Activated CD8-positive, alpha-beta memory T cell treated with anti-CD3 and anti-CD28 coated beads, Interleukin-2, amount 10 ng/mL, durations not matched to agents 7 days and 5 days (primary cell): ENCODE measurements around the gene CKMT2. TPM values are rescaled to one million over a fixed set of nuclear protein-coding genes. Genes with fewer than 3 reads are reported as not detected.

Source experiments
- ATAC-seq: fragments of 150-1000 bp; cut with Tn5 transposase; one replicate; pipeline ENCODE4 v1.10.0; 2021; ENCODE audit warnings: moderate library complexity
- CTCF ChIA-PET: fragments of 350-600 bp; sonication (Branson Sonifier 250); formaldehyde crosslinking; loops from one replicate; lab custom pipeline; 2021; ENCODE audit warnings: antibody characterized with exemption; lab: Charles Lee
- DNase-seq: peaks from one replicate; pipeline ENCODE4 v3.0.0-alpha.2; 2020
- H3K27ac Mint-ChIP-seq: one replicate; pipeline ENCODE4 v1.8.0; 2021; ENCODE audit warnings: mild to moderate bottlenecking, mixed read lengths
- H3K27me3 Mint-ChIP-seq: one replicate; pipeline ENCODE4 v1.8.0; 2021; ENCODE audit warnings: mixed read lengths
- H3K36me3 Mint-ChIP-seq: one replicate; pipeline ENCODE4 v1.8.0; 2021; ENCODE audit warnings: mild to moderate bottlenecking, mixed read lengths
- H3K4me1 Mint-ChIP-seq: one replicate; pipeline ENCODE4 v1.8.0; 2021; ENCODE audit warnings: mixed read lengths
- H3K4me3 Mint-ChIP-seq: one replicate; pipeline ENCODE4 v1.8.0; 2021; ENCODE audit warnings: mild to moderate bottlenecking, moderate library complexity, mixed read lengths
- H3K9me3 Mint-ChIP-seq: one replicate; pipeline ENCODE4 v1.8.0; 2022; ENCODE audit warnings: low read depth, mixed read lengths
- total RNA-seq, 2 experiments: library from RNA; stranded (reverse); gene quantifications; one replicate each; pipeline ENCODE4 v1.2.3, GENCODE V29; 2021

The CKMT2 gene
- total RNA-seq, 2 experiments from 2014 or later = not detected

GRCh38 chr5:81226949-81227348 lies 6.2 kb upstream of the CKMT2 start:
- Mint-ChIP-seq H3K27ac (no peak overlapping the region), H3K27me3 (no peaks in the 10 kb centered on the region), H3K9me3 (no peaks in the 10 kb centered on the region), H3K4me3 (no peak overlapping the region), H3K4me1 (peaks cover 4% of the 10 kb centered on the region), H3K36me3 (no peaks in the 10 kb centered on the region)
- CTCF ChIA-PET = no interaction called here
- no peak for ATAC-seq
- no peak for DNase-seq

- no peaks in the 10 kb centered on the region for H3K36me3 Mint-ChIP-seq
- CTCF ChIA-PET = no interaction called here
- ATAC-seq (no peak), DNase-seq (no peak)
- H3K27me3 Mint-ChIP-seq = no peaks in the 10 kb centered on the region
- no peaks in the 10 kb centered on the region for H3K9me3 Mint-ChIP-seq
- no peak overlapping the region for H3K27ac Mint-ChIP-seq
- H3K4me3 Mint-ChIP-seq = no peak overlapping the region
- H3K4me1 Mint-ChIP-seq = peaks cover 4% of the 10 kb centered on the region
These were observed 5.0 kb upstream of the CKMT2 start for GRCh38 chr5:81228084-81228483.

DNA sequence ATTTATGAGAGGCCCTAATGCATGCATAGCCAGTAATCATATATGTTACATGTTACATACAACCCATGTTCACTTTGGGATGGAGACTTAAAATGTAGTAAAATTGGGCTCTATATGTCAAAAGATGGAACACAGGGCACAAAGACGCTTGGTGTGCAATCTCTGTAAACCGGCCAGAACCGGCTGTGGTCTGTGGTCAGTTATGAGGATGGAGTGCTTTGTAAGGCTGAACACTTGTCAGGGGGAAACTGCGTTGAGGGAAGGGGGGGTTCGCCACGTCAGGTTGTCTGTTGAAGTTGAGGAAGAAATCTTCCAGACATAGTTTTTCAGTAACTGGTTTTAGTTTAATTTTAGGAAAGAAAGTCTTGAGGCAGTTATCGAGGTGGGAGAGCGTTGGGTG lies 2.7 kb upstream of the CKMT2 start:
- no peak for DNase-seq
- no peak for ATAC-seq
- no peaks in the 10 kb centered on the region for H3K27me3 Mint-ChIP-seq
- H3K36me3 Mint-ChIP-seq = no peaks in the 10 kb centered on the region
- no peaks in the 10 kb centered on the region for H3K9me3 Mint-ChIP-seq
- no peak overlapping the region for H3K4me3 Mint-ChIP-seq
- CTCF ChIA-PET = no interaction called here
- no peak overlapping the region for H3K27ac Mint-ChIP-seq
- peaks cover 12% of the 10 kb centered on the region for H3K4me1 Mint-ChIP-seq

DNA sequence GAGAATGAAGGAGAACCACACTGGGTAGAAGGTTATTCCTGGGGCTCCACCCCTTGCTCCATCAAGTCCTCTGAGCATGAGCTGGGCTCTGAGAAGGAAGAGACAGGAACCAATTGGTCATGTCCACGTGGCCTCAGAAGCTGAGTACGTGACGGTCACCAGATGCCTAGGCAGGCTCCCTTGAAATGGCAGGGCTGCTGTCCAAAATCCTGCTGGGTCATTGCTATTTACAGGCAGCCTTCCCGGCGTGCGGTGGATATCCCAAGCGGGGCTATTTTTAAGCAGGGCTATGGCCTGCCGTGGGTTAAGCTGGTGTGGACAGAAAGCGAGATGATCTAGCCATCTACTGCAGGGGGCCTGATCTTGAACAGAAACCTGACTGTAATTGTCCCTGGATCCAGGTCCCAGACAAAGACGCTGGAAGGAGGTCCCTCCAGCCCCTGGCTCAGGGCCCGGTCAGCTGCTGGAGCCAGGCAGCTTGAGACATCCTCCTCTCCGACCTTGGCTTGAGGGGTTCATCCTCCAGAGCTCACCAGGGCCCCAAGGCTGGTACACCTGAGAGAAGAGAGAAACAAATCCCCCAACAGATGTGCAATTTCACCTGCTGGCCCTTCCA lies 550 bp upstream of the CKMT2 start:
- ATAC-seq (no peak), DNase-seq (no peak)
- no peaks in the 10 kb centered on the region for H3K27me3 Mint-ChIP-seq
- H3K4me3 Mint-ChIP-seq = no peak overlapping the region
- H3K4me1 Mint-ChIP-seq = peaks cover 12% of the 10 kb centered on the region
- CTCF ChIA-PET = no interaction called here
- H3K9me3 Mint-ChIP-seq = no peaks in the 10 kb centered on the region
- no peak overlapping the region for H3K27ac Mint-ChIP-seq
- H3K36me3 Mint-ChIP-seq = no peaks in the 10 kb centered on the region

GRCh38 chr5:81234299-81234698 lies 1.2 kb downstream of the CKMT2 start:
- no peak overlapping the region for H3K27ac Mint-ChIP-seq
- no peak for ATAC-seq
- CTCF ChIA-PET = no interaction called here
- H3K36me3 Mint-ChIP-seq = no peaks in the 10 kb centered on the region
- no peaks in the 10 kb centered on the region for H3K27me3 Mint-ChIP-seq
- H3K9me3 Mint-ChIP-seq = no peaks in the 10 kb centered on the region
- no peak for DNase-seq
- no peak overlapping the region for H3K4me3 Mint-ChIP-seq
- peaks cover 12% of the 10 kb centered on the region for H3K4me1 Mint-ChIP-seq

GRCh38 chr5:81234801-81235200 lies 1.7 kb downstream of the CKMT2 start:
- no peak overlapping the region for H3K27ac Mint-ChIP-seq
- CTCF ChIA-PET = no interaction called here
- H3K9me3 Mint-ChIP-seq = no peaks in the 10 kb centered on the region
- ATAC-seq = no peak
- peaks cover 12% of the 10 kb centered on the region for H3K4me1 Mint-ChIP-seq
- no peaks in the 10 kb centered on the region for H3K36me3 Mint-ChIP-seq
- no peak overlapping the region for H3K4me3 Mint-ChIP-seq
- no peaks in the 10 kb centered on the region for H3K27me3 Mint-ChIP-seq
- no peak for DNase-seq

DNA sequence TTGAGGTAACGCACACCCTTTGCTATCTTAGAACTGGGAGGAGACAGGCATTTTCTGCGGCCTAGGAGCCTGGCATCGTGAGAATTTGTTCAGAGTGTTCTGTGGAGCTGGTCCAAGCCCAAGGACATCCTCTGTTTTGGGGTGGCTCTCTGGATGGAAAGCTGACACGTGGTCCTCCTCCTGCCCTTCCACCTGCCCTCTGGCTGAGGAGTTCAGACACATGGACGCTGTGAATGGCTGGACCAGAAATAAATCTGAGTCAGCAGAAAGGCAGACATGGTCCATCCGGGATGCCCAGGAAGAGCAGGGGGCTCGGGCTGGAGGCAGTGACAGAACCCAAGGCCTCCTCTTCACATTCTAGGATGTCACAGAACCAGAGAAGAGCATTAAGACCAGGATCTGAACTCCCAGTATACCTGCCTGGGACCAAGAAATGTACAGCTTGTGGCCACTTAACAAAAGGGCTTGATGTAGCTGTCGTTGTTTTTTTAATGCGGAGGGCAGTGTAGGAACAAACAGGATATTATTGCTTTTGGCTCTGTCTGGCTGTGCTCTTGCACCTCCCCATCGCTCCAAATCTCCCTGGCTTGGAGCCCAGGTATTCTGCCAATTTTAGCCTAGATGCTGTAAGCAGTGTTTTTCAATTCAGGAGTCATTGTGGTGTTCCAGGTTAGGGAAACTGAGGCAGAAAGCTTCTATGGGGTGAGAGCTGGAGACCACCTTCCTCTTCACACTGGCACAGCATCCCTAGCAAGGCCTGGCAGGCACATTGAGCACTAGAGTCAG lies 2.4 kb downstream of the CKMT2 start:
- no peak for ATAC-seq
- H3K4me1 Mint-ChIP-seq = peaks cover 10% of the 10 kb centered on the region
- CTCF ChIA-PET = no interaction called here
- no peaks in the 10 kb centered on the region for H3K9me3 Mint-ChIP-seq
- no peak for DNase-seq
- H3K36me3 Mint-ChIP-seq = no peaks in the 10 kb centered on the region
- no peak overlapping the region for H3K4me3 Mint-ChIP-seq
- no peak overlapping the region for H3K27ac Mint-ChIP-seq
- H3K27me3 Mint-ChIP-seq = no peaks in the 10 kb centered on the region

DNA sequence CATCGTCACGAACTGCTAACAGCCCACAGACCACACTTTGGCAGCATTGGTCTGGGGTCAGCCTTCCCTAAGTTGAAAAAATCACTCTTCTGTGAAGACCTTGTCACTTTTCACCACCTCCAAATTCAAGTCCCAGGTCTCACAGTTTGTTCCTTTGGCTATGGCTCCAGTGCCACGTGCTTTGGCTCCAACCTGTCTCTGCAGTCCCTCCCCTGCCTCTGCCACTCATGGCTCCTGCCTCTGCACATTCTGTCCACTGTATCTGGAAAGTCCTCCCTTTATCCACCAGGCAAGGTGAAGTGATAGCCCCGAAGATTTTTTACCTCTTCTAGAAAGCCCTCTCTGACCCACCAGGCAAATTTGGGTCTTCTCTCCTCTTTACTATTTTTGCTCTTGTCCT lies 5.3 kb downstream of the CKMT2 start:
- H3K36me3 Mint-ChIP-seq = no peaks in the 10 kb centered on the region
- ATAC-seq = no peak
- H3K4me3 Mint-ChIP-seq = no peak overlapping the region
- CTCF ChIA-PET = interaction anchor here (1.2 kb wide), 1 partner anchor 15 kb away, joined by 3 read pairs; no protein-coding TSS in a partner anchor
- H3K27me3 Mint-ChIP-seq = no peaks in the 10 kb centered on the region
- no peak for DNase-seq
- H3K9me3 Mint-ChIP-seq = no peaks in the 10 kb centered on the region
- H3K4me1 Mint-ChIP-seq = peaks cover 8% of the 10 kb centered on the region
- no peak overlapping the region for H3K27ac Mint-ChIP-seq

DNA sequence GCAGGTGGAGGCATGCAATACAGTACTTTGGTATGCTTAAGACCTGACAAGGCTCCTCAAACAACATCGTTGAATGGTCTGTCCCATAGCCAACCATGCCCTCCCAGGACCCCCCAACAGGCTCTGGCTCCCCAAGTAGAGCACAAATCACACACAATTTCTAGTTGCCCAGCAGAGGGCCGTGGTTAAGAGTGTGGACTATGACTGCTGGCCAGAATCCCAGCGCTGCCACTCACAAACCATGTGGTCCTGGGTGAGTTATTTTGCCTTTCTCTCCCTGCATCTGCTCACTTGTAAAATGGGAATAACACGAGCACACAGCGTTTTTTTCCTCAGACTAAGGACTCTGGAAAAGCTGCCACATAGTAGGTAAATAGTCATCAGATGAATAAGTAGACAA lies 6.5 kb downstream of the CKMT2 start:
- Mint-ChIP-seq H3K4me1 (peaks cover 8% of the 10 kb centered on the region), H3K9me3 (no peaks in the 10 kb centered on the region), H3K4me3 (no peak overlapping the region), H3K36me3 (no peaks in the 10 kb centered on the region), H3K27me3 (no peaks in the 10 kb centered on the region), H3K27ac (no peak overlapping the region)
- DNase-seq = no peak
- no peak for ATAC-seq
- CTCF ChIA-PET = no interaction called here

DNA sequence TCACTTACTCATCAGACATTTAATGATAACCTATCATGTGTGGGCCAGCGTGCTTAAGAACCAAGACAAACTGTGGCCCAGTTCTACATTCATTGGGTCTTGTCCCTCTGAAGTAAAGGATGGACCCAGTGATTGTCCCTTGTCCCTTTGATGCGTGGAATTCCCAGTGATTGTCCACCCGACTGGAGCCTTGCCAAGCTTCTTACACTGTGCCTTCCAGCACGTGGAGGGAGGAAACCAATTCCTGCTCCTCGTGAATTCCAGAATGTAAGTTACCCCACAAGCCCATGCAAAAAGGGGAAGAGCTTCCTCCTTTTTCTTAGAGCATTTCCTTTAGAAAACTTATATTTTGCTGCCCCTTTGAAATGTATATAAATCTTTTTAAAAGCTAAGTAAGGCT lies 7.9 kb downstream of the CKMT2 start:
- no peak for ATAC-seq
- H3K4me1 Mint-ChIP-seq = no peaks in the 10 kb centered on the region
- no peak overlapping the region for H3K27ac Mint-ChIP-seq
- H3K9me3 Mint-ChIP-seq = no peaks in the 10 kb centered on the region
- no peak for DNase-seq
- no peaks in the 10 kb centered on the region for H3K36me3 Mint-ChIP-seq
- no peak overlapping the region for H3K4me3 Mint-ChIP-seq
- CTCF ChIA-PET = interaction anchor here (0.6 kb wide), 1 partner anchor 714 kb away, joined by 3 read pairs; no protein-coding TSS in a partner anchor
- H3K27me3 Mint-ChIP-seq = no peaks in the 10 kb centered on the region

DNA sequence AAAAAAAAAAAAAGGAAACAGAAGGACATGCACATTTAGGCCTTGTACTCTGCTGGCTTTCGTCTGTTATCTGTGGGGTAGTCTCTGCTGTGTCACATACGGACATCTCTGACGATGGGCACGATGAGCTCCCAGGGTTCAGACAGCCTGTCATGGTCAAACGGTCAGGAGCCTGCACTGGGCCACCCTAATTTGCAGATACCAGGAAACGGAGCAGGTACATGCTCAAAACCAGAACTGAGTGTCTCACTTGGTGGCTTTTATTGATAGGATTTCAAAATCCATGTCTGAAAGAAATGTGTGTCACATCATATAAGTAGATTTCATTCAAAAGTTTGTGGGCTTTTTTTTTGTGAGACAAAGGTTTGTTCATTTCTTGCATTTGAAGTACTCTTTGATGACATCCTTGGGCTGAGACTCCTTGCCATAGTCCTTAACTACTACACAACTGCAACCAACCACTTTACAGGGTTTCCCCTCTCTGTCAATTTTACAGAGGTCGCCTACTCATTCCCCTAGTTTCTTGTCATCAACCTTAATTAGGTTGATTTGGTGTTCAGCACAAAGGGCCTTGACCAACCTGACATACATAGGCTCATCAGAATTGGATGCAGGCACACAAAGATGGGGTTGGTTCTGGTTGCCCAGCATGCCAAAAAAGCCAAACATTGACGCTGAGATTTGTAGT lies 9.0 kb downstream of the CKMT2 start:
- DNase-seq = no peak
- CTCF ChIA-PET = interaction anchor here (0.7 kb wide), 1 partner anchor 23 kb away, joined by 3 read pairs; no protein-coding TSS in a partner anchor
- no peaks in the 10 kb centered on the region for H3K9me3 Mint-ChIP-seq
- H3K4me1 Mint-ChIP-seq = no peaks in the 10 kb centered on the region
- no peaks in the 10 kb centered on the region for H3K36me3 Mint-ChIP-seq
- no peaks in the 10 kb centered on the region for H3K27me3 Mint-ChIP-seq
- H3K4me3 Mint-ChIP-seq = no peak overlapping the region
- H3K27ac Mint-ChIP-seq = no peak overlapping the region
- no peak for ATAC-seq

- Mint-ChIP-seq H3K9me3 (no peaks in the 10 kb centered on the region), H3K4me3 (no peak overlapping the region), H3K4me1 (no peaks in the 10 kb centered on the region), H3K27ac (no peak overlapping the region), H3K36me3 (no peaks in the 10 kb centered on the region), H3K27me3 (no peaks in the 10 kb centered on the region)
- no peak for ATAC-seq
- CTCF ChIA-PET = interaction anchor here (0.7 kb wide), 1 partner anchor 24 kb away, joined by 3 read pairs; no protein-coding TSS in a partner anchor
- DNase-seq = no peak
These were observed 9.8 kb downstream of the CKMT2 start for GRCh38 chr5:81242906-81243436.

GRCh38 chr5:81244451-81244850 lies 11.3 kb downstream of the CKMT2 start:
- no peak for DNase-seq
- no peak for ATAC-seq
- H3K4me3 Mint-ChIP-seq = no peak overlapping the region
- CTCF ChIA-PET = no interaction called here
- H3K9me3 Mint-ChIP-seq = no peaks in the 10 kb centered on the region
- H3K36me3 Mint-ChIP-seq = no peaks in the 10 kb centered on the region
- H3K27ac Mint-ChIP-seq = no peak overlapping the region
- H3K4me1 Mint-ChIP-seq = no peaks in the 10 kb centered on the region
- H3K27me3 Mint-ChIP-seq = no peaks in the 10 kb centered on the region
